GM18867 (cell line): ENCODE measurements around the gene ABT1.

Source experiments
- ATAC-seq: cut with Tn5 transposase; IDR thresholded peaks from one replicate; pipeline ENCODE4 v1.9.1; 2021; ENCODE audit warnings: mild to moderate bottlenecking, moderate library complexity; ENCODE audit not compliant: unreplicated experiment

ABT1 gene

GRCh38 chr6:26571592-26572296 is 25.0 kb upstream of the ABT1 start:
- ATAC-seq, result no peak

GRCh38 chr6:26575494-26575939 is 21.2 kb upstream of the ABT1 start:
- ATAC-seq, result no peak

- ATAC-seq, result no peak
These were observed 20.3 kb upstream of the ABT1 start for GRCh38 chr6:26576407-26576843.

GRCh38 chr6:26576929-26577719 is 19.6 kb upstream of the ABT1 start:
- no peak for ATAC-seq

GRCh38 chr6:26577720-26578072 is 19.1 kb upstream of the ABT1 start:
- ATAC-seq, result no peak

GRCh38 chr6:26578279-26578678 is 18.5 kb upstream of the ABT1 start:
- no peak for ATAC-seq

GRCh38 chr6:26578741-26579140 is 18.0 kb upstream of the ABT1 start:
- no peak for ATAC-seq

- ATAC-seq, result no peak
These were observed 15.4 kb upstream of the ABT1 start for GRCh38 chr6:26581164-26581915.

- no peak for ATAC-seq
These were observed 7.8 kb upstream of the ABT1 start for GRCh38 chr6:26588965-26589364.

GRCh38 chr6:26592649-26593048 is 4.1 kb upstream of the ABT1 start:
- ATAC-seq, result no peak

- ATAC-seq, result no peak
These were observed 3.2 kb upstream of the ABT1 start for GRCh38 chr6:26593278-26594130.

GRCh38 chr6:26594131-26594498 is 2.6 kb upstream of the ABT1 start:
- no peak for ATAC-seq

GRCh38 chr6:26594730-26595632 is 1.8 kb upstream of the ABT1 start:
- ATAC-seq, result no peak

- ATAC-seq, result peak; percentile 53
These were observed 984 bp upstream of the ABT1 start for GRCh38 chr6:26595669-26596269.

- ATAC-seq, result no peak
These were observed 625 bp downstream of the ABT1 start for GRCh38 chr6:26597389-26597766.

GRCh38 chr6:26597821-26598220 is 1.1 kb downstream of the ABT1 start:
- ATAC-seq, result no peak

GRCh38 chr6:26598267-26598666 is 1.5 kb downstream of the ABT1 start:
- no peak for ATAC-seq

- no peak for ATAC-seq
These were observed 2.4 kb downstream of the ABT1 start for GRCh38 chr6:26599134-26599533.

- no peak for ATAC-seq
These were observed 2.8 kb downstream of the ABT1 start for GRCh38 chr6:26599591-26599990.
